GM12892 (cell line): ENCODE data around the gene LZTS3.
"Not testable (repeated sequence)": the region's sequence is repeated elsewhere in the genome, so short reads cannot be mapped to it uniquely, and the experiment has no call there.

Source experiments
- DNase-seq: peaks from one replicate; pipeline ENCODE4 v3.0.0; 2011; ENCODE audit not compliant: insufficient read length
- FAIRE-seq: peaks from 2 replicates; lab custom pipeline; 2011; peaks lifted over from hg19 to GRCh38; lab: Jason Lieb, UNC
- POLR2A ChIP-seq: IDR thresholded peaks from 2 replicates; pipeline ENCODE4 v1.6.1; 2011; ENCODE audit warnings: low read depth, low read length, control low read depth
- POLR2AphosphoS5 ChIP-seq: IDR thresholded peaks from 2 replicates; pipeline ENCODE4 v1.6.1; 2011; ENCODE audit warnings: low read depth, low read length, control low read depth
- TAF1 ChIP-seq: IDR thresholded peaks from 2 replicates; pipeline ENCODE4 v1.6.1; 2011; ENCODE audit warnings: low read depth, mild to moderate bottlenecking, control low read depth, low read length, borderline replicate concordance

LZTS3 gene

GRCh38 chr20:3163099-3164042 lies 10.0 kb downstream of the LZTS3 start:
- no peak for DNase-seq
- TF ChIP-seq POLR2A (no peak), TAF1 (no peak), POLR2AphosphoS5 (no peak)
- no peak for FAIRE-seq

- FAIRE-seq = no peak
- DNase-seq = no peak
- TF ChIP-seq TAF1 (no peak), POLR2AphosphoS5 (no peak), POLR2A (no peak)
Measured at GRCh38 chr20:3162080-3162611, 11.2 kb downstream of the LZTS3 start.

GRCh38 chr20:3161316-3162079 lies 11.9 kb downstream of the LZTS3 start:
- TF ChIP-seq POLR2A (no peak), POLR2AphosphoS5 (no peak), TAF1 (no peak)
- FAIRE-seq (no peak), DNase-seq (no peak)

DNA sequence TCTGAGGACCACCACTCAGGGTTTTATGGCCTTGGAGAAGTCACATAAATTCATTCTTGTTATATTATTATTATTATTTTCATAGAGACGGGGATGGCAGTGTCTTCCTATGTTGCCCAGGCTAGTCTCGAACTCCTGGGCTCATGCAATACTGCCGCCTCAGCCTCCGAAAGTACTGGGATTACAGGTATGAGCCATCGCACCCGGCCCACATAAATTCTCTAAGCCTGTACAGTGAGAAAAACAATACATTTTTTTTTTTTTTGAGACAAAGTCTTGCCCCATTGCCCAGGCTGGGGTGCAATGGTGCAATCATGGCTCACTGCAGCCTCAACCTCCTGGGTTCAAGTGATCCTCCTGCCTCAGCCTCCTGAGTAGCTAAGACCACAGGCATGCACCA lies 12.9 kb downstream of the LZTS3 start:
- DNase-seq (no peak), FAIRE-seq (no peak)
- TF ChIP-seq POLR2AphosphoS5 = no peak
- TF ChIP-seq TAF1 = no peak
- TF ChIP-seq POLR2A = no peak

DNA sequence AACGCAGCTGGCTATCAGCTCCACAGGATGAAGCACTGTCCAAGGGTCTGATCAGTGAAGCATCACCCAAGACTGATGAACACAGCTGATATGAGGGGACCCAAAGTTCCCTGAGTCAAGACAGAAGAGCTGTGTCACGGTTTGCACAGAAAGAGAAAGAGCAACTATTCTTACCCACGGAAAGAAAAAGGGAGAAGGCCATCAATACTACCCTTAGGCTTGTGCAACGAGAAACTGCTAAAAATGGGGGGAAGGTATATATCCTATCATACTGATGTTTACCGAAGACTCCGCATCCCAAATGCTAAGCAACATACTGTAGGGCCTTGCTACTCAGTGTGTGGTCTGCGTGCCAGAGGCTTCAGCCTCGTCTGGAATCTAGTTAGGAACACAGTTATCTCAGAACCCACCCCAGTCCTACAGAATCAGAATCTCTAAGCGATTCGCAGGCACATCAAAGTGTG lies 14.3 kb downstream of the LZTS3 start:
- FAIRE-seq (no peak), DNase-seq (no peak)
- 0 out of 2 replicates have a peak, but pooled peaks have one; percentile 19 for TF ChIP-seq POLR2A
- no peak for TF ChIP-seq TAF1

DNA sequence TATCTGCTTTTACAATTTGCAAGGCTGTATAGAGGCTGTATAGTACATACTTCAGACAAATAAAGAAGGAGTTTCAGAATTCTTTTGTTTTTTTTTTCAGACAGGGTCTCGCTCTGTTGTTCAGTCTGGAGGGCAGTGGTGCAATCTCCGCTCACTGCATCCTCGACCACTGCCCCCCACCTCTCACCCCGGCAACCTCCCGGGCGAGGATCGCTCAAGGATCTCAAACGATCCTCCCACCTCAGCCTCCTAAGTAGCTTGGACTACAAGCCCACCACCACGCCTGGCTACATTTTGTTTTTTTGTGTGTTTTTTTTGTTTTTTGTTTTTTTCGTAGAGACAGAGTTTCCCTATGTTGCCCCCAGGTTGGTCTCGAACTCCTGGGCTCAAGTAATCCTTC lies 15.5 kb downstream of the LZTS3 start:
- no peak for DNase-seq
- no peak for FAIRE-seq
- no peak for TF ChIP-seq POLR2AphosphoS5
- TF ChIP-seq POLR2A = no peak
- TF ChIP-seq TAF1 = no peak

DNA sequence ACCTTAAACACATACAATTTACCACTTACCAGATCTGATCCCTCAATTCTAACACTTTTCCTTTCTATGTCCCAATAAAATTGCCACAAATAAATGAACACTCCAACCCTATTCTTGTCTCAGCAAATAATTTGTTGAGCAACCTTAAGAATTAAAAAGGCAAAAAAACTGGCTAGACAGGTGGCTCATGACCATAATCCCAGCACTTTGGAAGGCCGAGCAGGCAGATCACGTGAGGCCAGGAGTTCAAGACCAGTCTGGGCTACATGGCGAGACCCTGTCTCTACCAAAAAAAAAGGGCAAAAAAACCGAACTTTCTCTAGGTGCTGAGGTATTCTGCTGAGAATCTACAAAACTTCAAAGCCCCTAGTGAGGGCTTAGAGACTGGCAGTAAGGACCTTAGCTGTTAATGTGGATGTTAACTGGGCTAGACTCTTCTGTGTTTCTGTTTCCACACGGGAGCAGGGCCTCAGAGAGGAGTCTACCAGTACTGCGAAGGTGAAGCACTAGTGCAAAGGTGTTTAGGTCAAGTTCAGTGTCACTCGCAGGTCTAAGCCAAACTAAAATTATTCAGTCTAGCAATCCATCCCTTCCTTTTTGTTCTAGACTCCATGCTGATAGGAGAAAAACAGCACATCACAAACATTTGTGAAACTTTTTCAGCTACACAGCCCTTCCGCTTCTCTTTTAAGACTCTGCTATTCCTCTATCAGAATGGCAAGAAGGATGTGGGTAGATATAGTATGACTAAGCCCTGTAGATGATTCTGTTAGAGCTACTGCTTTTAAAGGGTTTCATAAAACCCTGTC lies 16.3 kb downstream of the LZTS3 start:
- TF ChIP-seq POLR2AphosphoS5 (no peak), POLR2A (no peak), TAF1 (no peak)
- DNase-seq (no peak), FAIRE-seq (peak; percentile 5)

- not testable (repeated sequence) for DNase-seq, FAIRE-seq
Measured at GRCh38 chr20:3152057-3152644, 21.2 kb downstream of the LZTS3 start.

- DNase-seq = no peak
- FAIRE-seq = no peak
- TF ChIP-seq POLR2AphosphoS5 = no peak
- TF ChIP-seq TAF1 = no peak
- TF ChIP-seq POLR2A = no peak
Measured at GRCh38 chr20:3150908-3151307, 22.4 kb downstream of the LZTS3 start.

- TF ChIP-seq TAF1 (no peak), POLR2AphosphoS5 (no peak)
- DNase-seq = no peak
Measured at GRCh38 chr20:3146732-3147341, 26.5 kb downstream of the LZTS3 start.

More at GRCh38 chr20:3146732-3147341, 26.5 kb downstream of the LZTS3 start:
- FAIRE-seq = no peak
